CD4-positive, CD25-positive, alpha-beta regulatory T cell (primary cell): ENCODE measurements around the gene LRRC8B. TPM values are rescaled to one million over a fixed set of nuclear protein-coding genes. Genes with fewer than 3 reads are reported as not detected.

Experiments used
- ATAC-seq, 2 donors: fragments of 150-1000 bp; cut with Tn5 transposase; one replicate each; pipeline ENCODE4 v1.10.0; 2021; ENCODE audit warnings: low read depth in 2 of 2, moderate number of reproducible peaks in 2 of 2, moderate library complexity in 1 of 2
- DNase-seq, 3 donors: peaks; one replicate each; pipeline versions ENCODE4 v3.0.0 to v3.0.0-alpha.2; 2012 to 2022; ENCODE audit warnings: mixed read lengths in 1 of 3
- H3K27ac ChIP-seq: one replicate; pipeline ENCODE4 v1.7.0; 2013; ENCODE audit warnings: mild to moderate bottlenecking, low read length; ENCODE audit not compliant: insufficient read depth, poor library complexity, severe bottlenecking
- H3K27me3 ChIP-seq: one replicate; pipeline ENCODE4 v1.7.0; 2013; ENCODE audit warnings: low read length; ENCODE audit not compliant: control insufficient read depth, insufficient read depth
- H3K36me3 ChIP-seq: one replicate; pipeline ENCODE4 v1.7.0; 2013; ENCODE audit warnings: mild to moderate bottlenecking, low read length, moderate library complexity; ENCODE audit not compliant: control insufficient read depth, insufficient read depth
- H3K4me1 ChIP-seq: 2 replicates; pipeline ENCODE4 v1.7.0; 2013; ENCODE audit warnings: mild to moderate bottlenecking, low read length; ENCODE audit not compliant: insufficient read depth, control insufficient read depth, poor library complexity, severe bottlenecking
- H3K4me3 ChIP-seq: one replicate; pipeline ENCODE4 v1.7.0; 2013; ENCODE audit warnings: low read depth, mild to moderate bottlenecking, low read length, moderate library complexity
- H3K9me3 ChIP-seq, 2 experiments: 1 replicate in 1 of 2; 2 replicates in 1 of 2; pipeline ENCODE4 v1.7.0; 2013; ENCODE audit warnings: low read length in 2 of 2, mild to moderate bottlenecking in 1 of 2, moderate library complexity in 1 of 2; ENCODE audit not compliant: control insufficient read depth in 2 of 2
- H3K27ac Mint-ChIP-seq, 3 donors: one replicate each; pipeline ENCODE4 v1.8.0; 2020 to 2022; ENCODE audit warnings: mild to moderate bottlenecking in 3 of 3, mixed read lengths in 3 of 3, moderate library complexity in 2 of 3
- H3K27me3 Mint-ChIP-seq: one replicate; pipeline ENCODE4 v1.8.0; 2022; ENCODE audit warnings: mild to moderate bottlenecking, mixed read lengths
- H3K36me3 Mint-ChIP-seq: one replicate; pipeline ENCODE4 v1.8.0; 2020; ENCODE audit warnings: mixed read lengths
- H3K4me1 Mint-ChIP-seq, 4 donors: one replicate each; pipeline ENCODE4 v1.8.0; 2020 to 2022; ENCODE audit warnings: mixed read lengths in 4 of 4, mild to moderate bottlenecking in 1 of 4
- H3K4me3 Mint-ChIP-seq, 4 donors: one replicate each; pipeline ENCODE4 v1.8.0; 2020 to 2022; ENCODE audit warnings: mild to moderate bottlenecking in 4 of 4, mixed read lengths in 4 of 4, moderate library complexity in 3 of 4
- H3K9me3 Mint-ChIP-seq, 7 donors: one replicate each; pipeline ENCODE4 v1.8.0; 2020 to 2022; ENCODE audit warnings: mixed read lengths in 7 of 7, mild to moderate bottlenecking in 3 of 7, moderate library complexity in 2 of 7
- polyA plus RNA-seq, 4 donors: library from polyadenylated mRNA; unstranded; fragments of 300-500 nt; fragmentation: Illumina TruSeq; gene quantifications; one replicate each; pipeline ENCODE4 v1.2.3, GENCODE V29; 2021
- total RNA-seq: library from RNA; stranded (reverse); gene quantifications from one replicate; pipeline ENCODE4 v1.2.3, GENCODE V29; 2022

LRRC8B gene
- total and polyA plus RNA-seq, 5 donors from 2014 or later = 8.9 to 20.4 (median 19.1) TPM

DNA sequence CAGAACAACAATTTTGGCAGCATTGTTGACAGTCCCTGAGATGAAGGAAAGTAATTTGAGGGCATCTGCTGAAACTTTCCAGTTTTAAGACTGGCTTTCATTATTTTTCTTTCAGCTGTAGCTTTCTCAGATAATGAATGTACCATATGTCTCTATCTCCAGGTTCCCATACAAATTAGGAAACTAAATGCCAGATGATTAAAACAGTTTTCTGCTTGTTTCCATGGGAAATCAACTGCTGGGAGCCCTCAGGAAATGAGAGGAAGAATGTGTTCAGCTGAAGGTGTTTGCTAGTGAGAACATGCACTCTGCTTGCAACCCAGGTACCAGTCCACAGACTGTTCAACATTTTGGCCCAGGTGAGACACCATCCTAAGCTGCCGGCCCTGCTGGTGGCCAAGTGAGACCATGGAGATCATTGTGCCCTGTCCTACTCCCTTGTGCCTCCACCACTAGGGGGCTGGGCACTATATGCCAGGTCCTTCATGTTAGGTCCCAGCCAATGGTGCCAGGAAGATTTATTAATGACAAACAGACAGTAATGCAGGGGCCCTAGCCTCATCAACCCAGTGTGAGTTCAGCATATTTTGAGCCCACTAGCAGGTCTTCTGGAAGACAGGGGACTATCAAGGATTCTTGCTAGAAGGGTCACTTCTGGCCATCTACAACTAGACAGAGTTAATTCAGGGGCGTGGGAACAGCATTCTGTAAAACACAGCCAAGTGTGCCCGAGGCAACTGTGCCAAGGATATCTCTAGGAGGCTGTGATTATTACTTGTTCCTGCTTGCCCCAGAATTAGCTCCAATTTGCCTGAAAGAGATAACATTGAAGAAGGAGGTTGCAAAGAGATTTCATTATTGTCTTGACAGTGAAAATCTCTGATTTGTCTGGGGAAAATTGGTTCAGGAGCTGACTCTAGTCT, 91.3 kb downstream of the LRRC8B start:
- Mint-ChIP-seq H3K36me3 (peaks cover 31% of the 10 kb centered on the region), H3K4me1 (peaks cover 36 to 68% (median 49%) of the 10 kb centered on the region in 4 donors), H3K4me3 (peak overlapping the region in 1 of 4 donors; percentile 11), H3K27me3 (no peaks in the 10 kb centered on the region), H3K9me3 (peaks cover 0 to 10% (median 0%) of the 10 kb centered on the region in 7 donors), H3K27ac (peak overlapping the region; percentile 6 to 89 (median 61))
- Histone ChIP-seq H3K4me3 (no peak overlapping the region), H3K9me3 (peaks cover 0 to 7% of the 10 kb centered on the region in 2 experiments), H3K27me3 (no peaks in the 10 kb centered on the region), H3K4me1 (peaks cover 22% of the 10 kb centered on the region), H3K27ac (no peak overlapping the region), H3K36me3 (peaks cover 14% of the 10 kb centered on the region)
- peak in 1 of 3 donors; percentile 53 for DNase-seq
- peak in 1 of 2 donors; percentile 17 for ATAC-seq

DNA sequence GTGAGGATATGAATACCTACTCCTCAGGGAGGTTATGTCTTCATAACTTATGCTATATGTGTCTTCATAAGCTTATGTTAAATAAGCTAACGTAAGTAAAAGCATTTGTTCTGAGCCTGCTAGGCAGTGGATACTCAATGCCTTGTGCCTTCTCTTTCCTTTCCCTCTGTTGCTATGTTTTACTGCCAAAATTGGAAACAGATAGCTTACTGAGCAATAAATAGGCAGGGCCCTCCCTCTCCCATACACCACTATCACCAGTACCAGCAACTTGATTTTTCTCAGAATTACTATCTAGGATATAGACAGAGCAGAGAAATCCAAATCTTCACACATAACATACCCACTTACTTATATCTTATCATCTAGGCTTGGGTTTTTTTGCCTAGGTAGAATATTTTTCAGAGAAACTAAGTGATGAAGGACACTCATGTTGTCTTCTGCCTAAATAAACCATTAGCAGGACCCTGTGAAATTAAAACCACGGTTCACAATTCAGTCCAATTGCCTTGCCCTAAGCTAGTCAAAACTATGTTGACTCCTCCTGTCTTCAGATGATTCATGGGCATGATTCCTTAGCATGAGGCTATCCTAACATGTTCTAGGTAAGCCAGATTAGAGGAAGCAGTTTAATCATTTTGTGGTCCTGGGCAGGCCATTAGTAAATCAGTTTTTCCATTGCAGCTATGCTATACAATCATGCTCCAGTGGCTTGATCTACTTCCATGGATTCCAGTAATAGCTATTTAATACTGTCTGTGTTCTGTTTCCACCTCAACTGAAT, 92.4 kb downstream of the LRRC8B start:
- Mint-ChIP-seq H3K27me3 (no peaks in the 10 kb centered on the region), H3K4me3 (no peak overlapping the region), H3K9me3 (peaks cover 0 to 10% (median 0%) of the 10 kb centered on the region in 7 donors), H3K36me3 (peaks cover 35% of the 10 kb centered on the region), H3K4me1 (peaks cover 33 to 64% (median 48%) of the 10 kb centered on the region in 4 donors), H3K27ac (peak overlapping the region in 2 of 3 donors; percentile 53 to 61)
- no peaks in the 10 kb centered on the region for H3K27me3 ChIP-seq
- peaks cover 0 to 7% of the 10 kb centered on the region in 2 experiments for H3K9me3 ChIP-seq
- peaks cover 11% of the 10 kb centered on the region for H3K4me1 ChIP-seq
- DNase-seq (no peak), ATAC-seq (no peak)
- peaks cover 14% of the 10 kb centered on the region for H3K36me3 ChIP-seq
- H3K27ac ChIP-seq = no peak overlapping the region
- no peak overlapping the region for H3K4me3 ChIP-seq

DNA sequence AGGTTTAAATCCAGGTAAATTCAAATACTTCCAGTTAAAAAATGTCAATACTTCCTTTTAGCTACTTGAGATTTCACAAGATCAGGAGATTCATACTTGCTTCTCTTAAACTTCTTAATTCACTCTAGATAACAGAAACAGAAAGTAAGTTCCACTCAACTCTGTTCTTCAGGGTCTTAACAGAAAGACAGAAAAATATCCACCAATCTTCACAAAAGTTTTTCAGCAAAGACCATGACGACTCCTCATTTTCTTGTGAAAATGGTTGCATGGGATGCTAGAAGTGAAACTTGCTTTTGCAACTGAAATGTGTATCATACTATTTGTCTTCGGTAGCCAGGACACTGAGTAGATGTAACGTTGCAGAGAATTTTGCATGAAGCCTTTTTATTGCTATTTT, 96.0 kb downstream of the LRRC8B start:
- Histone ChIP-seq H3K27me3 (no peaks in the 10 kb centered on the region), H3K27ac (no peak overlapping the region), H3K9me3 (peaks cover 0 to 7% of the 10 kb centered on the region in 2 experiments), H3K4me1 (no peaks in the 10 kb centered on the region), H3K36me3 (peaks cover 17% of the 10 kb centered on the region), H3K4me3 (peak overlapping the region; percentile 63)
- peak overlapping the region in 2 of 3 donors; percentile 33 to 68 for H3K27ac Mint-ChIP-seq
- H3K9me3 Mint-ChIP-seq = peaks cover 0 to 10% (median 0%) of the 10 kb centered on the region in 7 donors
- ATAC-seq = no peak
- H3K4me3 Mint-ChIP-seq = peak overlapping the region; percentile 0 to 34 (median 15)
- peaks cover 43% of the 10 kb centered on the region for H3K36me3 Mint-ChIP-seq
- DNase-seq = no peak
- peaks cover 22 to 61% (median 43%) of the 10 kb centered on the region in 4 donors for H3K4me1 Mint-ChIP-seq
- no peaks in the 10 kb centered on the region for H3K27me3 Mint-ChIP-seq

DNA sequence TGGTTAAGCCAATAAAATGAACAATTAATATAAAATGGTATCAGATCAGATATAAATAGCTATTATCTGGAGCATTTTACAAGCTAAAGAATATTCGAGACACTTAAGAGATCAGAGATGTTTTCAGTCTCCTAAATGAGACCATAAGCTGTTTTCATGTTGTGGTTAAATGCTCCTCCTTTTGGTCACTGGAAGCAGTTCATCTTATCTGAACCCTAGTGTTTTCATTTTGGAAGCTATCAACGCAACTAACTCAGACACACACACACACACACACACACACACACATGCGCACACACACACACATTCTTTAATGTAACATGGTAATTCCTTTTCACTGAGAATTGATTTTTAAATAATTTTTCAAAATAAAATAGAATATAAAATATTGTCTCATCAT, 98.3 kb downstream of the LRRC8B start:
- Histone ChIP-seq H3K9me3 (peaks cover 0 to 2% of the 10 kb centered on the region in 2 experiments), H3K27ac (no peak overlapping the region), H3K27me3 (no peaks in the 10 kb centered on the region), H3K4me1 (peaks cover 15% of the 10 kb centered on the region), H3K4me3 (no peak overlapping the region), H3K36me3 (peaks cover 8% of the 10 kb centered on the region)
- Mint-ChIP-seq H3K4me3 (peak overlapping the region in 1 of 4 donors; percentile 49), H3K36me3 (peaks cover 32% of the 10 kb centered on the region), H3K4me1 (peaks cover 32 to 67% (median 50%) of the 10 kb centered on the region in 4 donors), H3K9me3 (peaks cover 0 to 5% (median 0%) of the 10 kb centered on the region in 7 donors), H3K27me3 (no peaks in the 10 kb centered on the region), H3K27ac (peak overlapping the region in 1 of 3 donors; percentile 71)
- DNase-seq (peak in 1 of 3 donors; percentile 38), ATAC-seq (no peak)

DNA sequence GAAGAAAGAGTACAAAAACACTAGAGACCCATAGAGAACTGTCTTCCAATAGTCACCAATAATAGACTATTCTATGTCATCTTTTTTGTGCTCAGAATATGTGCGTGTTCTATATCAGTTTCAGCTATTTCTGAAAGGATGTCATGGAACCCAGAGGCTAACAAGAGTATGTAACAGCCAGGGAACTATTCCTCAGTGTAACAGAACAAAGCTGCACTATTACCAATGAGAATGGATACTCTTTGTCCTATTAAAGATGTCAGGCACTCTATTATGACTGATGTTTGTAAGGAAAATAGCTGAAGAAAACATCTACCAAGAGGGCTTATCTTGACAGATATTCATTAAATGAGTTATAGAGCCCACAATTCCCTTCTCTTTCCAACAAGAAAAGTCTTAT, 99.7 kb downstream of the LRRC8B start:
- peaks cover 3% of the 10 kb centered on the region for H3K36me3 ChIP-seq
- no peaks in the 10 kb centered on the region for H3K27me3 ChIP-seq
- peaks cover 28% of the 10 kb centered on the region for H3K4me1 ChIP-seq
- H3K4me3 Mint-ChIP-seq = no peak overlapping the region
- H3K9me3 Mint-ChIP-seq = no peaks in the 10 kb centered on the region
- ATAC-seq (no peak), DNase-seq (no peak)
- H3K4me1 Mint-ChIP-seq = peaks cover 41 to 73% (median 62%) of the 10 kb centered on the region in 4 donors
- H3K27me3 Mint-ChIP-seq = no peaks in the 10 kb centered on the region
- H3K9me3 ChIP-seq = no peaks in the 10 kb centered on the region
- H3K36me3 Mint-ChIP-seq = peaks cover 32% of the 10 kb centered on the region
- H3K27ac Mint-ChIP-seq = peak overlapping the region in 1 of 3 donors; percentile 11
- no peak overlapping the region for H3K27ac ChIP-seq
- H3K4me3 ChIP-seq = no peak overlapping the region

DNA sequence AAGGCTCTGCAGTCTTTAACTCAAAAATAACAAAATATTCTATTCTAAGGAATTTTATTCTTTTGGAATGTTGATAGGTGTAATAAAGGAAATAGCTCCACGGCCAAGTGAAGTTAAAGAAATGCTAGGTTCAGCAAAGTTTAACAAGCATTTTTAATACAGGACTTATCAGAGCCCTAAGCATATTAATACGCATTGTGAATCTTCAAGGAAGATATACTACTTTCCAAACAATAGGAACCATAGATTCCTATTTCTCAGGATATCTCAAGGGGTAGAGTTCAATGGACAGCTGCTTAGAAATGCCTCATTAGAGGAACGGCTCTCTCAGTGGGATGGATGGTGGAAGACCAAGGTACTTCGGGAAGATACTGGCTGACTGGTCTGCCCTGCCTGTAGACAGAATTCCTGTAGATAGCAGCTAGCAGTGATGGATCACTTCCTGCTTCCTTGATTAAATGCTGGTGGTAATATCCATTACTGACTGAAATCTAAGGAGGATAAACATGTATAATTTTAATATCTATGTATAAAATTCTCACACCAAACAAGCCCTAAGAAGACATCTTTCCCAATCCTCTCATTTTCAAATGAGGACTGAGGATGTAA, 100.2 kb downstream of the LRRC8B start:
- peaks cover 45 to 76% (median 64%) of the 10 kb centered on the region in 4 donors for H3K4me1 Mint-ChIP-seq
- H3K27ac Mint-ChIP-seq = peak overlapping the region in 2 of 3 donors; percentile 11 to 59
- no peaks in the 10 kb centered on the region for H3K27me3 ChIP-seq
- H3K36me3 Mint-ChIP-seq = peaks cover 32% of the 10 kb centered on the region
- H3K4me3 ChIP-seq = no peak overlapping the region
- H3K27ac ChIP-seq = no peak overlapping the region
- H3K9me3 ChIP-seq = no peaks in the 10 kb centered on the region
- DNase-seq = no peak
- no peak for ATAC-seq
- peaks cover 3% of the 10 kb centered on the region for H3K36me3 ChIP-seq
- H3K4me3 Mint-ChIP-seq = no peak overlapping the region
- H3K4me1 ChIP-seq = peaks cover 33% of the 10 kb centered on the region
- H3K9me3 Mint-ChIP-seq = no peaks in the 10 kb centered on the region
- no peaks in the 10 kb centered on the region for H3K27me3 Mint-ChIP-seq

DNA sequence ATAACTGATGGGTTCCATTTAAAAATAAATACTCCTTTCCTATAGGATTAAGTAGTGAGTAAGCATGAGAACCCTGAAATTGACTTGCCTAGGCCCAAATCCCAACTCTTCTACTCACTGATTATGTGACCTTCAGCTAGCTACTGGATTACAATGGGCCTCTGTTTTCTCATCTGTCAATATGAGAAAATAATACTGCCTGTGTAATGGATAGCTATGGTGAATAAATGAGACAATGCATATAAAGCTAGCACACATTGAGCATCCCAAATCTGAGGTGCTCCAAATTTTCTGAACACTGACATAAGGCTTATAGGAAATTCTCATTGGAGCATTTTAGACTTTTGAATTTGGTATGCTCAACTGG, 103.0 kb downstream of the LRRC8B start:
- H3K36me3 Mint-ChIP-seq = peaks cover 22% of the 10 kb centered on the region
- Histone ChIP-seq H3K4me1 (peaks cover 60% of the 10 kb centered on the region), H3K27me3 (no peaks in the 10 kb centered on the region), H3K36me3 (peaks cover 3% of the 10 kb centered on the region), H3K27ac (peak overlapping the region; percentile 94), H3K9me3 (no peaks in the 10 kb centered on the region), H3K4me3 (peak overlapping the region; percentile 63)
- ATAC-seq (no peak), DNase-seq (no peak)
- peaks cover 40 to 85% (median 68%) of the 10 kb centered on the region in 4 donors for H3K4me1 Mint-ChIP-seq
- peak overlapping the region; percentile 87 to 95 (median 93) for H3K27ac Mint-ChIP-seq
- H3K4me3 Mint-ChIP-seq = peak overlapping the region; percentile 9 to 100 (median 55)
- no peaks in the 10 kb centered on the region for H3K27me3 Mint-ChIP-seq
- no peaks in the 10 kb centered on the region for H3K9me3 Mint-ChIP-seq
